Endothelial cell (in vitro differentiated cells): ENCODE data around the gene CCDC13. TPM values are rescaled to one million over a fixed set of nuclear protein-coding genes. Genes with fewer than 3 reads are reported as not detected.
A peak's percentile ranks its signal among the peaks of the same experiment; 100 is the strongest.

Experiments used
- DNase-seq: peaks from one replicate; pipeline ENCODE4 v3.0.0; 2021; ENCODE audit warnings: low spot score
- H3K27ac Mint-ChIP-seq: one replicate; pipeline ENCODE4 v1.8.0; 2021; ENCODE audit warnings: mixed read lengths, inconsistent platforms; ENCODE audit not compliant: unreplicated experiment
- H3K27me3 Mint-ChIP-seq: one replicate; pipeline ENCODE4 v1.8.0; 2021; ENCODE audit warnings: mild to moderate bottlenecking, moderate library complexity, mixed read lengths, inconsistent platforms; ENCODE audit not compliant: unreplicated experiment
- H3K36me3 Mint-ChIP-seq: one replicate; pipeline ENCODE4 v1.8.0; 2021; ENCODE audit warnings: mild to moderate bottlenecking, low read depth, mixed read lengths, inconsistent platforms; ENCODE audit not compliant: unreplicated experiment
- H3K4me1 Mint-ChIP-seq: one replicate; pipeline ENCODE4 v1.8.0; 2021; ENCODE audit warnings: mild to moderate bottlenecking, mixed read lengths, inconsistent platforms; ENCODE audit not compliant: unreplicated experiment
- H3K4me3 Mint-ChIP-seq: one replicate; pipeline ENCODE4 v1.8.0; 2021; ENCODE audit warnings: mild to moderate bottlenecking, mixed read lengths, inconsistent platforms; ENCODE audit not compliant: unreplicated experiment
- H3K9me3 Mint-ChIP-seq: one replicate; pipeline ENCODE4 v1.8.0; 2021; ENCODE audit warnings: mixed read lengths, inconsistent platforms; ENCODE audit not compliant: unreplicated experiment
- CTCF ChIP-seq: fragments of 200-600 bp; sonication (generic); IDR thresholded peaks from one replicate; pipeline ENCODE4 v1.5.0; 2021; ENCODE audit warnings: antibody characterized with exemption; ENCODE audit not compliant: unreplicated experiment
- total RNA-seq: library from RNA; stranded (reverse); fragmentation: NEBNext Ultra II Directional; extraction: Animal tissue kit (Norgen Biotek cat#: 25700); gene quantifications from one replicate; pipeline ENCODE4 v1.2.1, GENCODE V29; 2021; ENCODE audit not compliant: unreplicated experiment

The CCDC13 gene
- total RNA-seq, 1 donor from 2014 or later = 0.41 TPM

GRCh38 chr3:42802876-42803413 lies 29.9 kb upstream of the CCDC13 start:
- peak overlapping the region; percentile 99 for H3K27ac Mint-ChIP-seq
- peaks cover 25% of the 10 kb centered on the region for H3K4me1 Mint-ChIP-seq
- peak overlapping the region; percentile 99 for H3K4me3 Mint-ChIP-seq
- TF ChIP-seq CTCF = no peak
- H3K9me3 Mint-ChIP-seq = no peaks in the 10 kb centered on the region
- no peak for DNase-seq
- H3K36me3 Mint-ChIP-seq = peaks cover 11% of the 10 kb centered on the region
- H3K27me3 Mint-ChIP-seq = peaks cover 7% of the 10 kb centered on the region

GRCh38 chr3:42801784-42802183 lies 28.7 kb upstream of the CCDC13 start:
- no peak overlapping the region for H3K27ac Mint-ChIP-seq
- peaks cover 25% of the 10 kb centered on the region for H3K4me1 Mint-ChIP-seq
- DNase-seq = no peak
- TF ChIP-seq CTCF = no peak
- peaks cover 7% of the 10 kb centered on the region for H3K27me3 Mint-ChIP-seq
- no peak overlapping the region for H3K4me3 Mint-ChIP-seq
- peaks cover 11% of the 10 kb centered on the region for H3K36me3 Mint-ChIP-seq
- no peaks in the 10 kb centered on the region for H3K9me3 Mint-ChIP-seq

GRCh38 chr3:42801048-42801620 lies 28.1 kb upstream of the CCDC13 start:
- Mint-ChIP-seq H3K9me3 (no peaks in the 10 kb centered on the region), H3K4me3 (no peak overlapping the region), H3K27me3 (peaks cover 7% of the 10 kb centered on the region), H3K4me1 (peaks cover 25% of the 10 kb centered on the region), H3K27ac (no peak overlapping the region), H3K36me3 (peaks cover 11% of the 10 kb centered on the region)
- no peak for TF ChIP-seq CTCF
- no peak for DNase-seq

- no peaks in the 10 kb centered on the region for H3K9me3 Mint-ChIP-seq
- H3K27ac Mint-ChIP-seq = no peak overlapping the region
- no peak overlapping the region for H3K4me3 Mint-ChIP-seq
- H3K27me3 Mint-ChIP-seq = peaks cover 7% of the 10 kb centered on the region
- peaks cover 19% of the 10 kb centered on the region for H3K4me1 Mint-ChIP-seq
- H3K36me3 Mint-ChIP-seq = peaks cover 11% of the 10 kb centered on the region
- no peak for TF ChIP-seq CTCF
- no peak for DNase-seq
These were observed 27.2 kb upstream of the CCDC13 start for GRCh38 chr3:42800251-42800650.

GRCh38 chr3:42799376-42799775 lies 26.3 kb upstream of the CCDC13 start:
- H3K4me3 Mint-ChIP-seq = no peak overlapping the region
- H3K36me3 Mint-ChIP-seq = peaks cover 11% of the 10 kb centered on the region
- H3K4me1 Mint-ChIP-seq = peaks cover 17% of the 10 kb centered on the region
- H3K27me3 Mint-ChIP-seq = peaks cover 7% of the 10 kb centered on the region
- no peak overlapping the region for H3K27ac Mint-ChIP-seq
- no peak for TF ChIP-seq CTCF
- DNase-seq = no peak
- H3K9me3 Mint-ChIP-seq = no peaks in the 10 kb centered on the region
